Choroid plexus epithelial cell (primary cell): Measurements from ENCODE around the gene DYTN.

Source experiments
- DNase-seq: peaks from one replicate; pipeline ENCODE4 v3.0.0-alpha.2; 2010; ENCODE audit warnings: low read depth
- H3K4me3 ChIP-seq: 2 replicates; pipeline ENCODE4 v1.5.1; 2011; ENCODE audit warnings: low read depth, mild to moderate bottlenecking, control low read depth, low read length, moderate library complexity
- TF ChIP-seq, protein P1 (sequence below): conservative IDR thresholded peaks from 2 replicates; pipeline ENCODE4 v1.5.1; 2011; ENCODE audit warnings: low read depth, mild to moderate bottlenecking, control low read depth, inconsistent platforms, low read length, moderate library complexity

DYTN gene

DNA sequence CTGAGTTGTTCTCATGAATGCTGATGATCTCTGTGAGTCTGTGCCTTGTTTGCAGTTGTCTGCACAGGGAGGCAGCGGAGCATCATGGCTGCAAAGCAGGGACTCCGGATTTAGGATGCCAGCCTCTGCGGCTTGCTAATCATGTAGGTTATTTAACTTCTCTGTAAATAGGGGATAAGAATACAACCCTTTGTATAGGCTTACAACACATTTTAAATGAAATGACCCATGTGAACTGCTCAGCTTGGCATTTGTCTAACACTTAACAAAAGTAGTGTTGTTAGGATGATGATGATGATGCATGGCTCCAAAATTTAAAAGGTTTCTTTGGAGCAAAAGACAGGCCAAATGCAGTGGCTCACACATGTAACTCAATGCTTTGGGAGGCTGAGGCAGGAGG, 19.4 kb downstream of the DYTN start:
- TF ChIP-seq, protein P1, sequence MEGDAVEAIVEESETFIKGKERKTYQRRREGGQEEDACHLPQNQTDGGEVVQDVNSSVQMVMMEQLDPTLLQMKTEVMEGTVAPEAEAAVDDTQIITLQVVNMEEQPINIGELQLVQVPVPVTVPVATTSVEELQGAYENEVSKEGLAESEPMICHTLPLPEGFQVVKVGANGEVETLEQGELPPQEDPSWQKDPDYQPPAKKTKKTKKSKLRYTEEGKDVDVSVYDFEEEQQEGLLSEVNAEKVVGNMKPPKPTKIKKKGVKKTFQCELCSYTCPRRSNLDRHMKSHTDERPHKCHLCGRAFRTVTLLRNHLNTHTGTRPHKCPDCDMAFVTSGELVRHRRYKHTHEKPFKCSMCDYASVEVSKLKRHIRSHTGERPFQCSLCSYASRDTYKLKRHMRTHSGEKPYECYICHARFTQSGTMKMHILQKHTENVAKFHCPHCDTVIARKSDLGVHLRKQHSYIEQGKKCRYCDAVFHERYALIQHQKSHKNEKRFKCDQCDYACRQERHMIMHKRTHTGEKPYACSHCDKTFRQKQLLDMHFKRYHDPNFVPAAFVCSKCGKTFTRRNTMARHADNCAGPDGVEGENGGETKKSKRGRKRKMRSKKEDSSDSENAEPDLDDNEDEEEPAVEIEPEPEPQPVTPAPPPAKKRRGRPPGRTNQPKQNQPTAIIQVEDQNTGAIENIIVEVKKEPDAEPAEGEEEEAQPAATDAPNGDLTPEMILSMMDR, result no peak
- no peak overlapping the region for H3K4me3 ChIP-seq
- DNase-seq, result no peak

DNA sequence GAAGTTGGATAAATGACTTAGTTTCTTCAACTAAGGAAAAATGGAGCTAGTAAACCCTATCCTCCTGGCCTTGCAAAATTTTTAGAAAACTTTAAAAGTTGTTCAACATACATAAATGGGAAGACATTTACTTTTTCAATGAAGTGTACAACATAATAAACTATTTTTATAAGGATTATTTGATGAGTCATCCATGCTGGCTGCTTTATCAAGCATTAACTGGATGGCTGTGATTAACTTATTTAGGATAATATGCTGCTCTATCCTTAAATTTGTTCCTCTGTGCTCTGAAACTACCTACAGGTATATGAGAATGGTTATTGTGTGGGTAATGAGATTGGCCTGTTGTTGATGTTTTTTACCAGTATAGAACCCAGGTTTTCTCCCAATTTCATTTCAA, 21.3 kb downstream of the DYTN start:
- no peak for DNase-seq
- no peak overlapping the region for H3K4me3 ChIP-seq
- TF ChIP-seq, protein P1, result no peak

DNA sequence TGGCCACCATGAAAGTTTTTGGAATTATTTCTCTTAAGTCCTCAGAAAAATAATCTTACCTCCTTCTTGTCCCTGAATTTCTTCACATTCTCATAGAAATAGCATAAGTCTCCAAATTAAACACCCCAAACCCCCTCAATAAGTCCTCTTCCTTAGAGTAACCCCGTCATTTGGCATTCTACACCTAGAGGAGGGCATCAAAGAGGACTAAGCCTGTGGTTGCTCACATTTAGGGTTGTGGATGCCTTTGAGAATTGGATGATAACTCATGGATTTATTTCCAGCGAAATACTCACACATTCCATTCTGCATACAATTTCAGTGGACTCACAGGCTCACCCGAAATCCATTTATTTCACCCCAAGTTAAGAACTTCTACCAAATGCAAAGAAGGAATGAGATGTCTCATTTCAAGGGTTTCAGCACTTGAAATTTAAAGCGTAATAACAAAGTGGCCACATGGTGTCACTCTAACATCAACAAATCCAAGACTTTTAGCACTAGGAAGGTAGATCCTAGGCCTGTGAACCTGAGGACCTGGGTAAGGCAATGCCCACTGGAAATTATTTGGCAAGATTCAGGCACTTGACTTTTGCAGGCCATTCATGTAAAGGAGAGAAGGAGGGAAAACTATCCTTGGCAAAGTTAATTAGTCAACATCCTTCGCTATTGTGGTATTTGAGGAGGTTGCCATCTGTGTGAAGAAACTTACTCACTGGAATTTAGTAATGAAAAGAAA, 24.6 kb downstream of the DYTN start:
- TF ChIP-seq, protein P1, result peak; percentile 53
- no peak overlapping the region for H3K4me3 ChIP-seq
- peak; percentile 69 for DNase-seq

DNA sequence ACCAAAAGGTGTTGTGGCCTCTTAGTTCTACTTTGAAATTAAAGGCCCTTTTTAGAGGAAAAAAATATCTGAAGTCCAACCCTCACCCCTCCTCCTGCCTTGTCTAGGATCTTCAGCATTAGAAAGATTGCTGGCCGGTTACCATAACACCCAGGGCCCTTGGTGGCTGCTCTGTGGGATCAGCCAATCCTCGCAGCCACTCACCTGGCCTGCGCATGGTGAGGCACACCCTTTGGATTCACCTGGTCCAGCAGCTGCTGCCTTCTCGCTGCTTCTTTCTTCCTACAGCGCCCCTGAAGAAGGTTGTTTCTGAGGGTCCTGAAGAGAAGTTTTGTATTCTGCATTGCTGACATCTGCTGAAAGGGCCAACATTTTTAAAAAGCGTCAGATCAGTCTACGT, 25.2 kb downstream of the DYTN start:
- TF ChIP-seq, protein P1, result no peak
- H3K4me3 ChIP-seq, result no peak overlapping the region
- no peak for DNase-seq

DNA sequence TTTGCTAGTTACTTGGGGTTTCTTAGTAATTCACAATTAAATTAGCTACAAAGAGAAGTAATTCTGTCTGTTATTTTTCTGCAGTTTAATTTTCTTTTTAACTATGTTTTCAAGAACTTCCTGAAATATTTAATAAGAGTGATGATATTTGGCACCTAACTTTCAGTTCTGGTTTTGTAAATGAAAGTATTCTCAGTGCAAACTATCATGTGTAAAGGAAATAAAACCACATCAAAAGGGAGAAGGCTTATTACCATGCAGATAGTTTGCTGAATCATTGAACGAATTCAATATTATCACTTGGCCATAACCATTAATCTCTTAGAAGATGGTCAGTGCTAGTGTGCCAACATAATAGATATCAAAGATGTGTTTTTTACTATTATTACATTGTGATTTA, 29.2 kb downstream of the DYTN start:
- TF ChIP-seq, protein P1, result no peak
- DNase-seq, result no peak
- no peak overlapping the region for H3K4me3 ChIP-seq

DNA sequence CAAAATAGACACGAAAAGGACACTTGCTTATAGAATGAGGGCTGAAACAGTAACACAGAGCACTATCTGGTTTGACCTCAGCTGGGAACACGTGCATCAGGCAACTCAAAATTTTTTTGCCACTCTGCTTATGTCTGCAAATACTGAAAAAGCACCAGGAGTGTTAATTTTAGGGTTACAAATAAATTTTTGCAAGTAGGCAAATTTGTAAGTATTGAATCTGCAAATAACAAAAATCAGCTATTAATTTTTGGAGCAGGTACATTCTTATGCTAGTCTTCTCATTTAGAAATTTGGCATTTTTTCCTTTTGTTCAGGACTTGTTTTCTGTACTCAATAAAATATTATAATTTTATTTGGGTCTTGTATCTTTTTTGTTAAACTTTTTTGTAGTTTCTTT, 29.7 kb downstream of the DYTN start:
- DNase-seq, result no peak
- no peak overlapping the region for H3K4me3 ChIP-seq
- TF ChIP-seq, protein P1, result no peak

DNA sequence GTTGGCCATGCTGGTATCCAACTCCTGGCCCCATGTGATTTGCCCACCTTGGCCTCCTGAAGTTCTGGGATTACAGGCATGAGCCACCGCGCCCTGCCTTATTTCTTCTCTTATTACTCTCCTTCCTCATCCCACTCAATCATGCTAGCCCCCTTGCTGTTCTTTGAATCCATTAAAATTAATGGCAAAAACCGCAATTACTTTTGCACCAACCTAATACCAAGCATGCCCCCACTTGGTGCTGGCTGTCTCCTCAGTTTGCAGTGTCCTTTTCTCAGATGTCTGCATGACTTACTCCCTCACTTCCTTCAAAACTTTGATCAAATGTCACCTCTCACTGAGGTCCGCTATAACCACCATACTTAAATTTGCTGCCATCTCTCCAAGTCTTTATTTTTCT, 34.6 kb downstream of the DYTN start:
- H3K4me3 ChIP-seq, result no peak overlapping the region
- DNase-seq, result no peak
- TF ChIP-seq, protein P1, result no peak
